GM12872 (cell line): ENCODE measurements around the gene SYT14.

Experiments used
- TF ChIP-seq, protein P1 (sequence below): IDR thresholded peaks from 3 replicates; pipeline ENCODE4 v1.5.1; 2011; ENCODE audit warnings: low read depth, mild to moderate bottlenecking, low read length, moderate library complexity; ENCODE audit not compliant: insufficient read depth

SYT14 gene

DNA sequence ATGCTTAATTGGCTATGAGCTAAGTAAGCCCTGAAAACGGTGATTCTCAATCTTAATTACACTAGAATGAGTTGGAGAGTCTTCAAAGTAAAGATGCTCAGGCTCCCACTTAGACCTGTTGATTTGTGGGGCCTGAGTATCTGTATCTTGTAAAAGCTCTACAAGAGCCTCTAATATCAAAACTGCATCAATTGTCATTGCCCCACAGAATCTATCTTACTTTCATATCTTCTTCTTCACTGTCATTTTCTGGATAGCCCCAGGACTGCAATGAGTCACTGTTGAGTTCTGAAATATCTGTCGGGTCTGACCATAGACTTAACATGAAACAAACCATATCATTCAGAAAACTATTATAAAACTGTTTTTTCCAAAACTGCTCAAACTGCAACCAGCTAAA is 191.7 kb downstream of the SYT14 start:
- TF ChIP-seq, protein P1, sequence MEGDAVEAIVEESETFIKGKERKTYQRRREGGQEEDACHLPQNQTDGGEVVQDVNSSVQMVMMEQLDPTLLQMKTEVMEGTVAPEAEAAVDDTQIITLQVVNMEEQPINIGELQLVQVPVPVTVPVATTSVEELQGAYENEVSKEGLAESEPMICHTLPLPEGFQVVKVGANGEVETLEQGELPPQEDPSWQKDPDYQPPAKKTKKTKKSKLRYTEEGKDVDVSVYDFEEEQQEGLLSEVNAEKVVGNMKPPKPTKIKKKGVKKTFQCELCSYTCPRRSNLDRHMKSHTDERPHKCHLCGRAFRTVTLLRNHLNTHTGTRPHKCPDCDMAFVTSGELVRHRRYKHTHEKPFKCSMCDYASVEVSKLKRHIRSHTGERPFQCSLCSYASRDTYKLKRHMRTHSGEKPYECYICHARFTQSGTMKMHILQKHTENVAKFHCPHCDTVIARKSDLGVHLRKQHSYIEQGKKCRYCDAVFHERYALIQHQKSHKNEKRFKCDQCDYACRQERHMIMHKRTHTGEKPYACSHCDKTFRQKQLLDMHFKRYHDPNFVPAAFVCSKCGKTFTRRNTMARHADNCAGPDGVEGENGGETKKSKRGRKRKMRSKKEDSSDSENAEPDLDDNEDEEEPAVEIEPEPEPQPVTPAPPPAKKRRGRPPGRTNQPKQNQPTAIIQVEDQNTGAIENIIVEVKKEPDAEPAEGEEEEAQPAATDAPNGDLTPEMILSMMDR, result no peak

DNA sequence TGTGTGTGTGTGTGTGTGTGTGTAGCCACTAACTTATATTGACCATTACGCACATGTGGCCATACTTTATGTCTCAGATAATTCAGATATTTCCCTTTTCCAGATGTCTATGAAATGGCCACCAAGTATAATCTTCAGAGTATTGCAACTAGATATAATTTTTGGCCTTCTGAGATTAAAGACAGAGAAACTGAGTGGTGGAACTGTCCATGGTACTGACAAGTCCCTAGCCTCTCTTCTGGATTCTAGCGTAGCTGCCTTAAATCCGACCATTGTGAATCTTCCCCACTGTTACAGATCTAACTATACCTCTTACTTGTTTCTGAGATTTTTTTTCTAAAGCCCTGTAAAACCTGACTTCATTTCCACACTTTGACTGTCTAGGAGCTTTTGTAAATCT is 194.6 kb downstream of the SYT14 start:
- TF ChIP-seq, protein P1, result no peak

- TF ChIP-seq, protein P1, result peak; percentile 32; the same call in 2 of the 3 replicates
Observed at GRCh38 chr1:210143465-210144062, 205.5 kb downstream of the SYT14 start.

DNA sequence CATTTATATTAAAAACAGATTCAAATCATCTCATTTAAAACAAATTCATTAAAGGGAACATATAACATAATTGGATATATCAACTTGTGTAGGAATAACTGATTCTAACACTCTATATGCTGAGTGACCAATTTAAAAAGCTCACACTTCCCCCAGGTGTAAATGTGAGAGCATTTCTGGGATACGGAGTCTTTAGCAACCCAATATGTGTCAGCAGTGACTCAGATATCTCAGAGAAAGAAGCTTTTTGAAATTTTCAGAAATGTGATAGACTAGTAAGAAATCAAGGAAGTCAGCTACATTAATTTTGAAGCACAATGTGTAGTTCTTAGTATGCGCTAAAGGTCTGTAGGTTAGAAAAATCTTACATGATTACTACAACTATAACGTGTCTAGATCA is 206.7 kb downstream of the SYT14 start:
- TF ChIP-seq, protein P1, result no peak

GRCh38 chr1:210151052-210151672 is 213.1 kb downstream of the SYT14 start:
- TF ChIP-seq, protein P1, result no peak

- TF ChIP-seq, protein P1, result no peak
Observed at GRCh38 chr1:210159211-210159610, 221.2 kb downstream of the SYT14 start.

DNA sequence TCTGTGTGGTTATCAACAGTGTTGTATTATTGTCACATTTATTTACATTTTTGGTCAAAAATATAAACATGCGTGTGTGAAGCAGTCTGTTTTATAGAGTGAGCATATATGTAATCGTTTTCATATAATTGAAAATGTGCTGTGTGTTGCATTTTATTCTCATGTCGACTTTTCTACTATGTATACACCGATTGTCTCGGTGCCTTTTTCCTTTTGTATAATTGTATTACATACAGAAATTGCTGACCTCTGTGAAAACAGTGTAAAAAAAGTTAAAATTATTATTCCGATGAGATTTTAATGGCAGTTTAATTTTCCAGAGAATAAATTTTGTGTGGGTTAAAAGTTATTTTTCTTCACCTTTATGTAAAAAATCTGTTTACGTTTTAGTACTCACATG is 232.2 kb downstream of the SYT14 start:
- TF ChIP-seq, protein P1, result no peak
